ENCODE data around the gene PTPRG.

DNA sequence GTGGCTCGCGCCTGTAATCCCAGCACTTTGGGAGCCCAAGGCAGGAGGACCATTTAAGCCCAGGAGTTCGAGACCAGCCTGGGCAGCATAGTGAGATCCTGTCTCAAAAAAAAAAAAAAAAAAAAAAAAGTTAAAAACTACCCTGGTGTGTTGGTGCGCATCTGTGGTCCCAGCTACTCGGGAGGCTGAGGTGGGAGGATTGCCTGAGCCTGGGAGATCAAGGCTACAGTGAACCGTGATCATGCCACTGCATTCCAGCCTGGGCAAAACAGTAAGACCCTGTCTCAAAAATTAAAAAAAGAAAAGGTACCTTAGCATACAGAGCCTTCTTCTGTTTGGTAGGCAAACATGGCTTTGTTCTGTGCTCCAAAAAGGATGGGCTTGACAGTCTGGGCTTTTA, 57.5 kb downstream of the PTPRG start:
- TF ChIP-seq SP1 (IDR thresholded peaks at IDR 0.05; ENCODE audit: low read depth) (no peak), POLR2A (IDR thresholded peaks at IDR 0.05; ENCODE audit: borderline replicate concordance, extremely low read depth, insufficient read depth, insufficient read length) (no peak), POLR2AphosphoS5 (IDR thresholded peaks at IDR 0.05; ENCODE audit: low read depth, low read length) (no peak)
- TF ChIP-seq, protein P1, sequence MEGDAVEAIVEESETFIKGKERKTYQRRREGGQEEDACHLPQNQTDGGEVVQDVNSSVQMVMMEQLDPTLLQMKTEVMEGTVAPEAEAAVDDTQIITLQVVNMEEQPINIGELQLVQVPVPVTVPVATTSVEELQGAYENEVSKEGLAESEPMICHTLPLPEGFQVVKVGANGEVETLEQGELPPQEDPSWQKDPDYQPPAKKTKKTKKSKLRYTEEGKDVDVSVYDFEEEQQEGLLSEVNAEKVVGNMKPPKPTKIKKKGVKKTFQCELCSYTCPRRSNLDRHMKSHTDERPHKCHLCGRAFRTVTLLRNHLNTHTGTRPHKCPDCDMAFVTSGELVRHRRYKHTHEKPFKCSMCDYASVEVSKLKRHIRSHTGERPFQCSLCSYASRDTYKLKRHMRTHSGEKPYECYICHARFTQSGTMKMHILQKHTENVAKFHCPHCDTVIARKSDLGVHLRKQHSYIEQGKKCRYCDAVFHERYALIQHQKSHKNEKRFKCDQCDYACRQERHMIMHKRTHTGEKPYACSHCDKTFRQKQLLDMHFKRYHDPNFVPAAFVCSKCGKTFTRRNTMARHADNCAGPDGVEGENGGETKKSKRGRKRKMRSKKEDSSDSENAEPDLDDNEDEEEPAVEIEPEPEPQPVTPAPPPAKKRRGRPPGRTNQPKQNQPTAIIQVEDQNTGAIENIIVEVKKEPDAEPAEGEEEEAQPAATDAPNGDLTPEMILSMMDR (IDR thresholded peaks at IDR 0.05 in 2 of 3, conservative IDR thresholded peaks at IDR 0.05 in 1 of 3; ENCODE audit: borderline replicate concordance in 1 of 3, insufficient read depth in 1 of 3, low read depth in 2 of 3, low read length in 2 of 3), result no peak
- TF ChIP-seq, protein P2, sequence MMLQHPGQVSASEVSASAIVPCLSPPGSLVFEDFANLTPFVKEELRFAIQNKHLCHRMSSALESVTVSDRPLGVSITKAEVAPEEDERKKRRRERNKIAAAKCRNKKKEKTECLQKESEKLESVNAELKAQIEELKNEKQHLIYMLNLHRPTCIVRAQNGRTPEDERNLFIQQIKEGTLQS (IDR thresholded peaks at IDR 0.05), result no peak
